GM03348 (cell line): ENCODE results near the gene KLF11.
A peak's percentile ranks its signal among the peaks of the same experiment; 100 is the strongest.
"Not testable (repeated sequence)": the region's sequence is repeated elsewhere in the genome, so short reads cannot be mapped to it uniquely, and the experiment has no call there.

Experiments
- DNase-seq: peaks from one replicate; pipeline ENCODE4 v3.0.0; 2012; ENCODE audit warnings: low spot score

KLF11 gene

DNA sequence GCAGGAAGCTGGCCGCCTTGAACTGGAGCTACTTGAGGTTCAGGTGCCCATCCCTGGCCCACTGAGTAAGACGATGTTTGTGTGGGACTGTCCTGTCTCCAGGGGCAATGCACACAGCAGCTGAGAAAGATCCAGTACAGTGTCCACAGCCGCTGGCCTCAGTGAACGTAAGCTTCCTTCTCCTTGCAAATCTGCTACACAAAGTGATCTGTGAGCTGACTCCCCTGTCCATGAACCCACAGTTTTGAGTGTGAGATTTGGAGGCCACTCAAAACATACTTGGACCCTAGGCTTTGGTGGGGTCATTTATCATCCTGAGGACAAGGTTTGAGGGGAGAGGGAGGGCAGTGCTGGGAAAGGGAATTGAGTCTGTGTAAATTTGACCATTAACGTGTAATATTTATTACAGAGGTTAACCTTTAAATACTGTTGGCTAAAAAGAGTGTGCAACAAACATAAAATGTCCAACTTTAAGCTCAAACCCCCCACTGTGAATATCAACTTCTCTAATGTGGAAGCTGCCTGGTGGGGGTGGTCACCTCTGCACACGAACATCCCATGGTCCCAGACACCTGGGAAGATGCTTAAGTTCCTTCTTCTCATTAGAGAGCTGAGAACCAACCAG, 41.8 kb downstream of the KLF11 start:
- DNase-seq = no peak

- DNase-seq = no peak
Measured at GRCh38 chr2:10085668-10086059, 42.3 kb downstream of the KLF11 start.

DNA sequence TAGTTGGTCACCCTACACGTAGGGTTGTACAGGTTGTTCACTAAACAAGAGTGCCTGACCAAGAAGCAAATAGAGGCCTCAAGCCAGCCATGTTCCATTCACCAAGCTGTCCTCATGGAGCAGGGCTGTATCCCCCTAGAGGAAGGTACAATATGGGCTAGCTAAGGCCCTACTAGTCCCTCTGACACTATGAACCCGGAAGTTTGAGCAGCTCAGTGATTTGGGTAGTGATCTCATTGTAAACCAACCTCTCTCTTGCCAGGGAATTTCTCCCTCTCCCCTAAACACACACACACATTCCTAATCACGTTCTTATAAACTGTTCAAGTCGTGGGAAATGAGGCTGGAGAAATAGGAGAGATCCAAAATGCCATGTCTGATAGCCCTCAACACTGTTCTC, 43.6 kb downstream of the KLF11 start:
- no peak for DNase-seq

GRCh38 chr2:10087360-10087759, 44.0 kb downstream of the KLF11 start:
- no peak for DNase-seq

DNA sequence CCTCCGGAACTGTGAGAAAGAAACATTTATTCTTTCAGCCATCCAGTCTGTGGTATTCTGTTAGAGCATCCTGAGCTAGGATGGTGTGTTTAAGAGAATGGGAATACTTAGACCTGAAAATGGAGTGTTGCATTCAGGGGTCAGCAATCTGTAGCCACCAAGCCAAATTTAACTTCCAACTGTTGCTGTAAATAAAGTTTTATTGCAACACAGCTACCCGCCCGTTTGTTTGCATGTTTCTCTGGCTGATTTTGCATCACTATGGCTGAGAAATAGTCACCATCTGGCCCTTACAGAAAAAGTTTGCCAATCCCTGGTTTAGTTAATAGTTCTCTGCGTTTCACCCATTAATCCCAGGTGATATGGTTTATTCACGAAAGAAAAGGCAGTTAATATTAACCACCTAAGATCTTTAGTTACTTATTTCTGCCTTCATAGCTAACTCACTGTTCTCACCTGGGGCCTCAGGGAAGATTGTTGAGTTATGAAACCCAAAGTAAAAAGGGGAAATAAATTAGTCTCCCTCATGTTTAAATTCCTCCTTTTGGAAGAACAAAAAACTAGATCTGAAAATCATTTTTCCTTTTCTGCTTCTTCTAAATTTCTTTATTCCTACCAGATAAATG, 46.3 kb downstream of the KLF11 start:
- no peak for DNase-seq

GRCh38 chr2:10091182-10091888, 48.0 kb downstream of the KLF11 start:
- no peak for DNase-seq

GRCh38 chr2:10091889-10092244, 48.5 kb downstream of the KLF11 start:
- DNase-seq = not testable (repeated sequence)

GRCh38 chr2:10094271-10094814, 51.0 kb downstream of the KLF11 start:
- DNase-seq = no peak

- DNase-seq = no peak
Measured at GRCh38 chr2:10095175-10095574, 51.8 kb downstream of the KLF11 start.

DNA sequence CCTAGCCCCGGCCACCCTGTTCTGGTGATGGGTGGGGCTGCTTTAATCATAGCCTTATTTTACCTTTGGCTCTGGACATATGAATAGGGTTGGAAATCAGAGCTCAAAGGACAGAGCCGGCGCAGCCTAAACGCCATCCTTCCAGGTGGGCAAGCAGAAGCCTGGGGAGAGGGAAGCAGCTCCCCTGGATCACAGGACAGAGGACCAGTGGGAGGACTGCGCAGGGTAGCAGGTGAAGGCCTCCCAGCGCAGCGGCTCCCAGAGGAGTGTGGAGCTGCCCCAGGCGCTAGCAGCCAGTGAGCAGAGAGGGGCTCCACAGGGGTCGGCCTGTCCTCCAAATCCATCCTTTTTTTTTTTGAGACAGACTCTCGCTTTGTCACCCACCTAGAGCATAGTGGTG, 53.3 kb downstream of the KLF11 start:
- DNase-seq = no peak

- DNase-seq = peak; percentile 95
Measured at GRCh38 chr2:10097352-10098148, 54.2 kb downstream of the KLF11 start.

GRCh38 chr2:10101491-10101890, 58.1 kb downstream of the KLF11 start:
- DNase-seq = no peak

GRCh38 chr2:10103179-10103578, 59.8 kb downstream of the KLF11 start:
- no peak for DNase-seq
